ENCODE data around the gene LSM2.

LSM2 gene

DNA sequence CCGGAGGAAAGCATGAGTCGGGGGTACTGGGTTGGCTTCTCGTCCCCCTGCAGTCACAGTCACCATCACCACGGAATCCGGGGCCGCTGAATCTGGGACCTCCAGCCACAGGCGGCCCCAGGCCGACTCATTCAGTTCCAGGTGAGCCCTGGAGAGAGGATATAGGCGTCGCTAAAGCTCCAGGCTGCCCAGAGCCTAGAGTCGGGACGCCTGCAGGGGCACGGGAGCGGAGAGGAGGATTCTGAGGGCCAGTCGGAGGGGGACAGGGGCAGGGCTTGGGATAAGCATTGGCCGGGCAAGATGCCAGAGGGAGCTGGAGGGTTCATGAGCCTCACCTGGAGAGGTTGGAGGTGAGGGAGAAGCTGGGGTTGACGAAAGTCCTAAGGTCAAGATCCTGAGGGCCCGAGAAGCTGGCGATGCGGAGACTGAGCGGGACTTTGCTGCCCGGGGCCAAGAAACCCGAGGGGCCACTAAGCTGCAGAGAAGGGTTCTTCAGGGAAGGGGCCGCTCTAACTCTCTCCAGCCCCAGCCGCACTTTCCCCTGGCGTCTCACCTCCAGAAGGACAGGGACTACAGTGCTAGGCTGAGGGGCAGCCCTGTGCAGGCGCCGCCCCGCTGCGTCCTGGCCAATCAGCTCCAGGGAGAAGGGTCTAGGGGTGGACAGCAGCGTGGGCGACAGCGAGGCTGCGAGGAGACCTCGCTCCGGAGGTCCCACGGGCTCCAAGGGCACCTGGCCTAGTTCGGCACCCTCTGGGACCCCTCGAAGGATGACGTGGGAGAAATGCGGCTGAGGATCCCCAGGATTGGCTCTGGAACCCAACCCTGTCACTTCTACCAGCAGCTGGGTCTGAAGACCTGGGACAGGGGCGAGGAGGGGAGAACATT is 40.6 kb downstream of the LSM2 start:
- H3K4me1 Mint-ChIP-seq (ENCODE audit: low read depth), result peaks cover 12% of the 10 kb centered on the region
- H3K27ac Mint-ChIP-seq, result no peak overlapping the region
- no peak overlapping the region for H3K4me3 Mint-ChIP-seq
- no peaks in the 10 kb centered on the region for H3K27me3 Mint-ChIP-seq
- peaks cover 29% of the 10 kb centered on the region for H3K36me3 Mint-ChIP-seq (ENCODE audit: low read depth)
- H3K9me3 Mint-ChIP-seq, result no peaks in the 10 kb centered on the region

- H3K36me3 Mint-ChIP-seq (ENCODE audit: low read depth), result peaks cover 34% of the 10 kb centered on the region
- H3K27ac Mint-ChIP-seq, result no peak overlapping the region
- H3K27me3 Mint-ChIP-seq, result no peaks in the 10 kb centered on the region
- H3K9me3 Mint-ChIP-seq, result no peaks in the 10 kb centered on the region
- H3K4me3 Mint-ChIP-seq, result no peak overlapping the region
- H3K4me1 Mint-ChIP-seq (ENCODE audit: low read depth), result peaks cover 10% of the 10 kb centered on the region
These were observed 41.2 kb downstream of the LSM2 start for GRCh38 chr6:31765559-31765909.

- Mint-ChIP-seq H3K27me3 (no peaks in the 10 kb centered on the region), H3K4me3 (no peak overlapping the region), H3K36me3 (ENCODE audit: low read depth) (peaks cover 47% of the 10 kb centered on the region), H3K4me1 (ENCODE audit: low read depth) (peaks cover 4% of the 10 kb centered on the region), H3K27ac (no peak overlapping the region), H3K9me3 (no peaks in the 10 kb centered on the region)
These were observed 42.6 kb downstream of the LSM2 start for GRCh38 chr6:31764198-31764597.

- Mint-ChIP-seq H3K9me3 (no peaks in the 10 kb centered on the region), H3K36me3 (ENCODE audit: low read depth) (peaks cover 53% of the 10 kb centered on the region), H3K27ac (no peak overlapping the region), H3K27me3 (no peaks in the 10 kb centered on the region), H3K4me3 (no peak overlapping the region), H3K4me1 (ENCODE audit: low read depth) (peaks cover 4% of the 10 kb centered on the region)
These were observed 43.2 kb downstream of the LSM2 start for GRCh38 chr6:31763619-31763940.

- Mint-ChIP-seq H3K27ac (no peak overlapping the region), H3K4me1 (ENCODE audit: low read depth) (peaks cover 4% of the 10 kb centered on the region)
These were observed 43.7 kb downstream of the LSM2 start for GRCh38 chr6:31762878-31763618.

GRCh38 chr6:31762356-31762755 is 44.4 kb downstream of the LSM2 start, which contains the start of gene SAPCD1:
Gene SAPCD1 (plus strand): TSS chr6:31762656. CDS start chr6:31763055, 399 bp downstream.
- H3K4me1 Mint-ChIP-seq (ENCODE audit: low read depth), result peaks cover 4% of the 10 kb centered on the region
- H3K4me3 Mint-ChIP-seq, result no peak within 1 kb of the TSS
- H3K27me3 Mint-ChIP-seq, result no peaks in the 10 kb centered on the region
- H3K9me3 Mint-ChIP-seq, result no peaks in the 10 kb centered on the region
- no peak within 1 kb of the TSS for H3K27ac Mint-ChIP-seq
- peaks cover 59% of the 10 kb centered on the region for H3K36me3 Mint-ChIP-seq (ENCODE audit: low read depth)

More at GRCh38 chr6:31762878-31763618, 43.7 kb downstream of the LSM2 start:
- no peaks in the 10 kb centered on the region for H3K27me3 Mint-ChIP-seq
- no peaks in the 10 kb centered on the region for H3K9me3 Mint-ChIP-seq
- no peak overlapping the region for H3K4me3 Mint-ChIP-seq
- peaks cover 57% of the 10 kb centered on the region for H3K36me3 Mint-ChIP-seq (ENCODE audit: low read depth)

- Mint-ChIP-seq H3K27ac (no peak overlapping the region), H3K4me3 (no peak overlapping the region), H3K27me3 (no peaks in the 10 kb centered on the region), H3K9me3 (no peaks in the 10 kb centered on the region), H3K36me3 (ENCODE audit: low read depth) (peaks cover 59% of the 10 kb centered on the region), H3K4me1 (ENCODE audit: low read depth) (peaks cover 4% of the 10 kb centered on the region)
These were observed 45.4 kb downstream of the LSM2 start for GRCh38 chr6:31761343-31761742.

DNA sequence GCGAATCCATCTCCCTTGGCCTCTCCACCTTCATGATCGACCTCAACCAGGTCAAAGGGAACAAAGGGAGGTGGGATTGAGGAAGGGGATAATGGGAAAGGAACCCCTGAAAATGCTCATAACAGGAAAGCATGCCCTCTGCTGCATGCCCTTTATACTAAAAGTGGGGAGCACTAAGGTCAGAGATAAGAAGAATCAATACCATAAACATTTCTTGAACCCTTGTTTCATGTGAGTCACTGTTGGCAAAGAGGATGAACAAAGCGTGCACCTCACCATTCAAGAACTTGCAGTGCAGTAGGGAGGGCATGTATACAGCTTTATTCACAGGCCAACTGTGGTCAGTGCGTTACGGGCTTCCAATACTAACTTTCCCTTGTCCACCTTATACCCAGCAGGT is 46.0 kb downstream of the LSM2 start:
- Mint-ChIP-seq H3K27me3 (no peaks in the 10 kb centered on the region), H3K4me1 (ENCODE audit: low read depth) (peaks cover 4% of the 10 kb centered on the region), H3K9me3 (no peaks in the 10 kb centered on the region), H3K4me3 (no peak overlapping the region), H3K36me3 (ENCODE audit: low read depth) (peaks cover 59% of the 10 kb centered on the region), H3K27ac (no peak overlapping the region)

- no peaks in the 10 kb centered on the region for H3K27me3 Mint-ChIP-seq
- no peak overlapping the region for H3K27ac Mint-ChIP-seq
- no peak overlapping the region for H3K4me3 Mint-ChIP-seq
- H3K36me3 Mint-ChIP-seq (ENCODE audit: low read depth), result peaks cover 47% of the 10 kb centered on the region
- no peaks in the 10 kb centered on the region for H3K9me3 Mint-ChIP-seq
- no peaks in the 10 kb centered on the region for H3K4me1 Mint-ChIP-seq (ENCODE audit: low read depth)
These were observed 48.5 kb downstream of the LSM2 start for GRCh38 chr6:31758281-31758680.

DNA sequence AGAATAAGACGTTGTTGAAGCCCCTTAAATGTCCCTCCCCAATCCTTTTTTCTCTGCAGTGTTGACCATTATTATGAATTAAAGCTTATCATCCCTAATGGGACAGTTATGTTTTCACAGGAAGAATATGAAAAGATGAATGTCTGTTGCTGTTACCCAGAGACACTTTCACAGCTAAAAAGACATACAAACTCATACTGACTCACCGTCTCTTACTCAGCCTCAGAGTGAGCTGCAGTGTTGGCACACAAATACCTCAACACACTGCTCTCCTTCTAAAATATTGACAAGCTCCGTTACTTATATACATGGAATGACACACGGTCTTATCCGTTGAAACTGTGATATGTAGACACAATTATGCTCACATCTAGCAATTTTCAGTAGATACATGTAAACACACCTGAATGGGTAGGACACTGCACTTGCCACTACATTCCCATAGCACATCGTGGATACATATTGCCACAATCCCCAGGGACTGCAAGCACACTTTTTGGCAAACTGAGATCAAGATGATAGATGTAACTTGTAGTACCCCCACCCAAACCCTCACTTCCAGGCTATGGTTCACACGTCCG is 53.9 kb downstream of the LSM2 start:
- Mint-ChIP-seq H3K4me3 (no peak overlapping the region), H3K27ac (no peak overlapping the region), H3K27me3 (no peaks in the 10 kb centered on the region), H3K36me3 (ENCODE audit: low read depth) (peaks cover 26% of the 10 kb centered on the region), H3K4me1 (ENCODE audit: low read depth) (no peaks in the 10 kb centered on the region), H3K9me3 (no peaks in the 10 kb centered on the region)

GRCh38 chr6:31750411-31751022 is 56.2 kb downstream of the LSM2 start:
- no peaks in the 10 kb centered on the region for H3K4me1 Mint-ChIP-seq (ENCODE audit: low read depth)
- no peaks in the 10 kb centered on the region for H3K9me3 Mint-ChIP-seq
- H3K36me3 Mint-ChIP-seq (ENCODE audit: low read depth), result peaks cover 43% of the 10 kb centered on the region
- no peaks in the 10 kb centered on the region for H3K27me3 Mint-ChIP-seq
- no peak overlapping the region for H3K4me3 Mint-ChIP-seq
- H3K27ac Mint-ChIP-seq, result no peak overlapping the region

DNA sequence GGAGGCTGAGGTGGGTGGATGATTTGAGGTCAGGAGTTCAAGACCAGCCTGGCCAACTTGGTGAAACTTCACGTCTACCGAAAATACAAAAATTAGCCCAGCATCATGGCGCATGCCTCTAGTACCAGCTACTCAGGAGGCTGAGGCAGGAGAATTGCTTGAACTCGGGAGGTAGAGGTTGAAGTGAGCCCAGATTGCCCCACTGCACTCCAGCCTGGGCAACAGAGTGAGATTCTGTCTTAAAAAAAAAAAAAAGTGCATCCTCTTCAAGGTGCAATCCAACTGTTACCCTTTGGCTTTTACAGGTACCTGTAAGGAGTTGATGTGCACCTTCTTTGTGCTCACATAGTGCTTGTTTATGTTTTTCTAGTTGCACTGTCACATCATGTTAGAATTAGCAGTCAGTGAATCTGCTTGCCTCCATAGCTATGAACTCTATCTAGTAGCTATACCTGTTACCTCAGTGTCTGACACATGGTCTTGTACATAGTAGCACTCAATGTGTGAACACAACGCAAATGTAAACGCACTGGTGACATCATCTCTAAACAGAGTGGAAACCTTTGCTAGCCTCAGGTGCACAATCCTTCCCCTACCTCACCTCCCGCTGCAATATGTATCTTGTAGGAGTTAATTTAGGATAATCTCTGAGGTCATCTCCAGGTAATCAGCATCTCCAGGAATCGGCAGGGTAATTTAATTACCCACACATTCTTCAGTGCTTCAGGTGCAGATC is 57.3 kb downstream of the LSM2 start:
- no peaks in the 10 kb centered on the region for H3K9me3 Mint-ChIP-seq
- H3K4me3 Mint-ChIP-seq, result no peak overlapping the region
- no peak overlapping the region for H3K27ac Mint-ChIP-seq
- no peaks in the 10 kb centered on the region for H3K27me3 Mint-ChIP-seq
- peaks cover 51% of the 10 kb centered on the region for H3K36me3 Mint-ChIP-seq (ENCODE audit: low read depth)
- H3K4me1 Mint-ChIP-seq (ENCODE audit: low read depth), result no peaks in the 10 kb centered on the region
